Cardiac muscle cell (in vitro differentiated cells and primary cell): Measurements from ENCODE around the gene NATD1. TPM values are rescaled to one million over a fixed set of nuclear protein-coding genes. Genes with fewer than 3 reads are reported as not detected.

Experiments used
- DNase-seq, 2 donors: peaks; one replicate each; pipeline versions ENCODE4 v3.0.0 to v3.0.0-alpha.2; 2010 to 2017; ENCODE audit warnings: low read depth in 1 of 2, low spot score in 1 of 2
- H3K27ac ChIP-seq: fragments of 200-600 bp; sonication (generic); 2 replicates; pipeline ENCODE4 v1.5.1; 2016
- H3K27me3 ChIP-seq: fragments of 200-600 bp; sonication (generic); 2 replicates; pipeline ENCODE4 v1.6.0; 2016; ENCODE audit warnings: control low read depth
- H3K36me3 ChIP-seq: fragments of 200-600 bp; sonication (generic); 2 replicates; pipeline ENCODE4 v1.5.1; 2016; ENCODE audit warnings: control low read depth
- H3K4me1 ChIP-seq: fragments of 200-600 bp; sonication (generic); 2 replicates; pipeline ENCODE4 v1.8.1; 2017; ENCODE audit warnings: low read depth, mild to moderate bottlenecking, mixed run types
- H3K4me3 ChIP-seq: fragments of 200-600 bp; sonication (generic); 2 replicates; pipeline ENCODE4 v1.5.1; 2016; ENCODE audit warnings: mild to moderate bottlenecking
- H3K9me3 ChIP-seq: fragments of 200-600 bp; sonication (generic); 2 replicates; pipeline ENCODE4 v1.5.1; 2017; ENCODE audit warnings: low read depth, mild to moderate bottlenecking, control low read depth
- CTCF ChIP-seq: IDR thresholded peaks from 2 replicates; pipeline ENCODE4 v1.5.1; 2012; ENCODE audit warnings: low read depth, mild to moderate bottlenecking, low read length
- polyA plus RNA-seq: library from polyadenylated mRNA; unstranded; fragments of >200 nt; fragmentation: Nextera tagmentation; extraction: Ambion mirVana; gene quantifications from 2 replicates; pipeline ENCODE4 v1.2.1, GENCODE V29; 2016
- total RNA-seq: library from RNA; depleted of rRNA; stranded (reverse); fragments of >200 nt; gene quantifications from 2 replicates; pipeline ENCODE4 v1.2.3, GENCODE V29; 2016

NATD1 gene
- total and polyA plus RNA-seq, 2 experiments from 2014 or later, result 12.7 to 28.4 TPM

- Histone ChIP-seq H3K36me3 (no peaks in the 10 kb centered on the region), H3K27ac (no peak overlapping the region), H3K4me3 (peak overlapping the region; percentile 8), H3K9me3 (no peaks in the 10 kb centered on the region), H3K4me1 (peaks cover 12% of the 10 kb centered on the region), H3K27me3 (peaks cover 4% of the 10 kb centered on the region)
- no peak for DNase-seq
- TF ChIP-seq CTCF, result no peak
Observed at GRCh38 chr17:21286909-21287702, 33.9 kb upstream of the NATD1 start.

GRCh38 chr17:21286066-21286770 lies 33.0 kb upstream of the NATD1 start:
- peak; percentile 91 to 99 for DNase-seq
- peaks cover 12% of the 10 kb centered on the region for H3K4me1 ChIP-seq

GRCh38 chr17:21285164-21286065 lies 32.2 kb upstream of the NATD1 start:
- TF ChIP-seq CTCF, result no peak
- H3K9me3 ChIP-seq, result no peaks in the 10 kb centered on the region
- DNase-seq, result peak; percentile 17 to 66
- H3K4me1 ChIP-seq, result peaks cover 12% of the 10 kb centered on the region
- H3K27me3 ChIP-seq, result peaks cover 2% of the 10 kb centered on the region
- H3K4me3 ChIP-seq, result peak overlapping the region; percentile 85
- peak overlapping the region; percentile 52 for H3K27ac ChIP-seq
- H3K36me3 ChIP-seq, result no peaks in the 10 kb centered on the region

More at GRCh38 chr17:21286066-21286770, 33.0 kb upstream of the NATD1 start:
- TF ChIP-seq CTCF, result no peak
- H3K36me3 ChIP-seq, result no peaks in the 10 kb centered on the region
- H3K27ac ChIP-seq, result peak overlapping the region; percentile 45
- H3K9me3 ChIP-seq, result no peaks in the 10 kb centered on the region
- peak overlapping the region; percentile 10 for H3K4me3 ChIP-seq
- H3K27me3 ChIP-seq, result peaks cover 4% of the 10 kb centered on the region

GRCh38 chr17:21284319-21285163 lies 31.3 kb upstream of the NATD1 start, which contains the start of gene MAP2K3:
MAP2K3 (plus strand) TSS chr17:21284711; CDS start chr17:21284921, 210 bp downstream.
- H3K9me3 ChIP-seq, result no peaks in the 10 kb centered on the region
- TF ChIP-seq CTCF, result no peak
- peak within 1 kb of the TSS; percentile 85 for H3K4me3 ChIP-seq
- no peaks in the 10 kb centered on the region for H3K36me3 ChIP-seq
- H3K27ac ChIP-seq, result peak within 1 kb of the TSS; percentile 52
- H3K4me1 ChIP-seq, result peaks cover 12% of the 10 kb centered on the region
- peak; percentile 99 to 100 for DNase-seq
- H3K27me3 ChIP-seq, result no peaks in the 10 kb centered on the region
